HCT116 (cell line): Measurements from ENCODE around the gene GRIK5. TPM values are rescaled to one million over a fixed set of nuclear protein-coding genes. Genes with fewer than 3 reads are reported as not detected.

Source experiments
- ATAC-seq: fragments of 200-7000 bp; cut with Tn5 transposase; 2 replicates; pipeline ENCODE4 v1.9.1; 2020; ENCODE audit warnings: mild to moderate bottlenecking, moderate library complexity
- BruUV-seq: library from RNA; stranded (reverse); fragments of 400-500 nt; replicated peaks from 2 replicates; lab custom pipeline; 2021; lab: Mats Ljungman, UMichigan
- CTCF ChIA-PET: fragments of 300-600 bp; sonication (Branson Sonifier 250); formaldehyde crosslinking; loops from one replicate; lab custom pipeline; 2021; ENCODE audit warnings: antibody characterized with exemption; lab: Charles Lee
- POLR2A ChIA-PET: fragments of 300-600, 350-600 bp; sonication (Branson Sonifier 250); formaldehyde crosslinking; loops from one replicate; lab custom pipeline; 2021; ENCODE audit warnings: antibody characterized with exemption; lab: Charles Lee
- RAD21 ChIA-PET, 2 experiments: fragments of 300-600 bp; sonication (Branson Sonifier 250); formaldehyde crosslinking; loops; one replicate each; lab custom pipeline; 2023; ENCODE audit warnings: low total read pairs in 2 of 2; ENCODE audit not compliant: uncharacterized antibody in 2 of 2, unreplicated experiment in 2 of 2, low non-redundant PET in 1 of 2; lab: Charles Lee
- DNase-seq: peaks from one replicate; pipeline ENCODE4 v3.0.0-alpha.2; 2010; ENCODE audit warnings: low read depth, low spot score
- H2AFZ ChIP-seq: fragments of 200-600 bp; shearing (Covaris generic), sonication (generic); 2 replicates; pipeline ENCODE4 v1.6.1; 2017; ENCODE audit warnings: low read depth, mixed run types, mixed read lengths, antibody characterized with exemption, low read length; ENCODE audit not compliant: poor library complexity, severe bottlenecking
- H3K27ac ChIP-seq: 2 replicates; pipeline ENCODE4 v1.5.1; 2012; ENCODE audit warnings: low read depth, low read length
- H3K27me3 ChIP-seq: fragments of 200-600 bp; sonication (generic); 2 replicates; pipeline ENCODE4 v1.6.1; 2016; ENCODE audit warnings: mixed run types, low read length, mixed read lengths; ENCODE audit not compliant: insufficient read depth
- H3K36me3 ChIP-seq, 2 experiments: fragments of 200-500 bp in 1 of 2; fragments of 200-600 bp in 1 of 2; sonication (Bioruptor generic) in 1 of 2; sonication (generic) in 1 of 2; 2 replicates each; pipeline versions ENCODE4 v1.5.1 to v1.6.1; 2014 to 2016; ENCODE audit warnings: low read length in 2 of 2, inconsistent platforms in 1 of 2, mixed read lengths in 1 of 2, mixed run types in 1 of 2; ENCODE audit not compliant: insufficient read depth in 2 of 2, control insufficient read depth in 1 of 2
- H3K4me1 ChIP-seq, 2 experiments: fragments of 200-600 bp in 1 of 2; sonication (generic) in 1 of 2; 2 replicates each; pipeline versions ENCODE4 v1.5.1 to v1.6.1; 2012 to 2017; ENCODE audit warnings: low read length in 2 of 2, inconsistent platforms in 1 of 2, mild to moderate bottlenecking in 1 of 2, mixed read lengths in 1 of 2, mixed run types in 1 of 2, moderate library complexity in 1 of 2; ENCODE audit not compliant: insufficient read depth in 2 of 2, control insufficient read depth in 1 of 2
- H3K4me2 ChIP-seq: fragments of 200-600 bp; sonication (generic); 2 replicates; pipeline ENCODE4 v1.6.1; 2017; ENCODE audit warnings: mixed run types, low read length, mixed read lengths
- H3K4me3 ChIP-seq, 2 experiments: fragments of 200-600 bp in 1 of 2; sonication (generic) in 1 of 2; replicated peaks in 1 of 2; 2 replicates each; pipeline ENCODE4 v1.5.1; 2011 to 2016; ENCODE audit warnings: low read length in 2 of 2, control low read depth in 1 of 2, low read depth in 1 of 2, mild to moderate bottlenecking in 1 of 2, mixed read lengths in 1 of 2, mixed run types in 1 of 2
- H3K79me2 ChIP-seq: fragments of 200-600 bp; sonication (generic); 2 replicates; pipeline ENCODE4 v1.6.1; 2017; ENCODE audit warnings: mild to moderate bottlenecking, mixed run types, low read length, moderate library complexity, mixed read lengths; ENCODE audit not compliant: insufficient read depth
- H3K9ac ChIP-seq: fragments of 200-600 bp; sonication (generic); 2 replicates; pipeline ENCODE4 v1.6.1; 2016; ENCODE audit warnings: low read length, mixed read lengths
- H3K9me2 ChIP-seq: fragments of 200-600 bp; sonication (generic), shearing (Covaris generic); 2 replicates; pipeline ENCODE4 v1.6.1; 2017; ENCODE audit warnings: mixed run types, mild to moderate bottlenecking, moderate library complexity; ENCODE audit not compliant: insufficient read depth
- H3K9me3 ChIP-seq, 2 experiments: fragments of 200-500 bp in 1 of 2; fragments of 200-600 bp in 1 of 2; sonication (Bioruptor generic) in 1 of 2; sonication (generic) in 1 of 2; 2 replicates each; pipeline ENCODE4 v1.6.1; 2014 to 2017; ENCODE audit warnings: low read length in 2 of 2, mixed read lengths in 2 of 2, inconsistent platforms in 1 of 2, low read depth in 1 of 2, mild to moderate bottlenecking in 1 of 2, mixed run types in 1 of 2, moderate library complexity in 1 of 2; ENCODE audit not compliant: control insufficient read depth in 1 of 2, insufficient read depth in 1 of 2
- H4K20me1 ChIP-seq: fragments of 200-600 bp; sonication (generic), shearing (Covaris generic); 2 replicates; pipeline ENCODE4 v1.6.1; 2017; ENCODE audit warnings: mixed run types, mild to moderate bottlenecking, moderate library complexity; ENCODE audit not compliant: insufficient read depth
- EZH2phosphoT487 ChIP-seq: fragments of 200-600 bp; IDR thresholded peaks from 2 replicates; pipeline ENCODE4 v1.6.1; 2018; ENCODE audit warnings: antibody characterized with exemption, borderline replicate concordance
- RAD21 ChIP-seq: IDR thresholded peaks from 2 replicates; pipeline ENCODE4 v1.6.1; 2012; ENCODE audit warnings: low read depth, mild to moderate bottlenecking
- intact Hi-C: fragments of 100-400 bp; cut with micrococcal nuclease; formaldehyde crosslinking; loops from 2 replicates; pipeline ENCODE4 v1.10.0; 2022
- total RNA-seq: library from RNA; stranded (reverse); gene quantifications from one replicate; pipeline ENCODE4 v1.2.1, GENCODE V29; 2021; ENCODE audit not compliant: unreplicated experiment
- TF ChIP-seq, protein P1 (sequence below), 3 experiments: fragments of 200-600 bp in 1 of 3; sonication (generic) in 1 of 3; IDR thresholded peaks in 2 of 3; conservative IDR thresholded peaks in 1 of 3; 2 replicates each; pipeline ENCODE4 v1.5.1; 2012 to 2017; ENCODE audit warnings: low read depth in 2 of 3, low read length in 2 of 3, antibody characterized with exemption in 1 of 3, borderline replicate concordance in 1 of 3, control low read depth in 1 of 3, mild to moderate bottlenecking in 1 of 3, mixed read lengths in 1 of 3, mixed run types in 1 of 3, moderate library complexity in 1 of 3; ENCODE audit not compliant: insufficient read depth in 1 of 3

The GRIK5 gene
- total RNA-seq, 1 experiment from 2014 or later, result 1.7 TPM

DNA sequence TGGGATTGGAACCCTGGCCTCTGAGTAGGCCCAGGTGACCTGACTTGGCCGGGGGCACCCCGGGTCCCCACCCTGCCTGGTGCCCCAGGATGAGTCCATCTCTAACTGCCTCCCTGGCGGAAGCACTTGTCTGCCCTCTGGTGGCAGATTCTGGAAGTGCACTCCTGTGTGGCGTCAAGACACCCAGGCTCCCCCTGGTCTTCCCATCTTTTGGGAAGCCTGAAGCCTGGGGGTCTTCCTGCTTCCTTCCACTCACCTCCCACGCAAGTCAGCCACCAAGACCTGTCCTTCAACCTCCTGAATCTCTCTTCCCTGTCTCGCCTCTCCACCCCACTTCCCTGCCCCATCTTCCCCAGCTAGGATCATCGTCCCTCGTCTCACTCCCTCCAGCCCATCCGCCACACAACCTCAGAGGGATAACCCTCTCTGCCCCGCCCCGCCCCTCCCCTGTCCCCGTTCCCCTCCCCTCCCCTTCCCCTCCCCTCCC, 118.3 kb downstream of the GRIK5 start:
- Histone ChIP-seq H3K9ac (no peak overlapping the region), H3K4me3 (no peak overlapping the region), H3K9me3 (no peaks in the 10 kb centered on the region), H4K20me1 (no peaks in the 10 kb centered on the region), H3K27ac (no peak overlapping the region), H3K4me1 (peaks cover 0 to 7% of the 10 kb centered on the region in 2 experiments; a peak in 1 of 4 replicates), H3K79me2 (no peaks in the 10 kb centered on the region), H3K36me3 (no peaks in the 10 kb centered on the region), H3K4me2 (peak overlapping the region; percentile 54), H2AFZ (no peak overlapping the region), H3K9me2 (no peaks in the 10 kb centered on the region), H3K27me3 (no peaks in the 10 kb centered on the region)
- CTCF ChIA-PET, result interaction anchor here (0.7 to 2.4 kb wide), 5 partner anchors 14 to 157 kb away, joined by 3 to 15 read pairs (median 3); no protein-coding TSS in a partner anchor
- POLR2A ChIA-PET, result no interaction called here
- BruUV-seq, result no TSS peak
- TF ChIP-seq RAD21 (peak; percentile 85), EZH2phosphoT487 (no peak)
- TF ChIP-seq, protein P1, sequence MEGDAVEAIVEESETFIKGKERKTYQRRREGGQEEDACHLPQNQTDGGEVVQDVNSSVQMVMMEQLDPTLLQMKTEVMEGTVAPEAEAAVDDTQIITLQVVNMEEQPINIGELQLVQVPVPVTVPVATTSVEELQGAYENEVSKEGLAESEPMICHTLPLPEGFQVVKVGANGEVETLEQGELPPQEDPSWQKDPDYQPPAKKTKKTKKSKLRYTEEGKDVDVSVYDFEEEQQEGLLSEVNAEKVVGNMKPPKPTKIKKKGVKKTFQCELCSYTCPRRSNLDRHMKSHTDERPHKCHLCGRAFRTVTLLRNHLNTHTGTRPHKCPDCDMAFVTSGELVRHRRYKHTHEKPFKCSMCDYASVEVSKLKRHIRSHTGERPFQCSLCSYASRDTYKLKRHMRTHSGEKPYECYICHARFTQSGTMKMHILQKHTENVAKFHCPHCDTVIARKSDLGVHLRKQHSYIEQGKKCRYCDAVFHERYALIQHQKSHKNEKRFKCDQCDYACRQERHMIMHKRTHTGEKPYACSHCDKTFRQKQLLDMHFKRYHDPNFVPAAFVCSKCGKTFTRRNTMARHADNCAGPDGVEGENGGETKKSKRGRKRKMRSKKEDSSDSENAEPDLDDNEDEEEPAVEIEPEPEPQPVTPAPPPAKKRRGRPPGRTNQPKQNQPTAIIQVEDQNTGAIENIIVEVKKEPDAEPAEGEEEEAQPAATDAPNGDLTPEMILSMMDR (IDR thresholded peaks at IDR 0.05 in 2 of 3, conservative IDR thresholded peaks at IDR 0.05 in 1 of 3; ENCODE audit: borderline replicate concordance in 1 of 3, insufficient read depth in 1 of 3, low read depth in 2 of 3, low read length in 2 of 3), result peak; percentile 81 to 99 (median 97)
- intact Hi-C loops, result loop anchor here (1.0 to 10.0 kb wide), 2 partner anchors 78 to 247 kb away; partner anchors contain the start of gene CEACAM5
- peak; percentile 59 for DNase-seq
- RAD21 ChIA-PET, result interaction anchor here in 1 of 2 experiments (1.0 to 1.2 kb wide), 2 partner anchors 65 to 79 kb away, joined by 3 read pairs; no protein-coding TSS in a partner anchor
- ATAC-seq, result peak; percentile 97

Other genes with a start within 250 kb of the GRIK5 start
- not detected for gene LYPD4, start 225.5 kb downstream of the GRIK5 start, total RNA-seq
- gene DMRTC2, start 225.2 kb downstream of the GRIK5 start, total RNA-seq, result not detected
- gene RPS19, start 210.0 kb downstream of the GRIK5 start, total RNA-seq, result 3,020 TPM
- 0.69 TPM for gene CD79A, start 192.9 kb downstream of the GRIK5 start, total RNA-seq
- gene ARHGEF1, start 187.0 kb downstream of the GRIK5 start, total RNA-seq, result 110 TPM
- gene ERFL, start 141.8 kb downstream of the GRIK5 start, total RNA-seq, result 0.79 TPM
- gene RABAC1, start 110.9 kb downstream of the GRIK5 start, total RNA-seq, result 66.3 TPM
- 34.7 TPM for gene ATP1A3, start 76.0 kb downstream of the GRIK5 start, total RNA-seq
- gene ZNF574, start 6.0 kb upstream of the GRIK5 start, total RNA-seq, result 24.6 TPM
- 0.89 TPM for gene POU2F2, start 62.2 kb upstream of the GRIK5 start, total RNA-seq
- 32.7 TPM for gene DEDD2, start 147.5 kb upstream of the GRIK5 start, total RNA-seq
- 13.1 TPM for gene ZNF526, start 150.1 kb upstream of the GRIK5 start, total RNA-seq
- 57.2 TPM for gene GSK3A, start 172.4 kb upstream of the GRIK5 start, total RNA-seq
- gene ERF, start 184.9 kb upstream of the GRIK5 start, total RNA-seq, result 96.1 TPM
- gene CIC, start 199.0 kb upstream of the GRIK5 start, total RNA-seq, result 52.0 TPM
- gene PRR19, start 231.9 kb upstream of the GRIK5 start, total RNA-seq, result 0.93 TPM
- 110 TPM for gene PAFAH1B3, start 232.4 kb upstream of the GRIK5 start, total RNA-seq
- gene TMEM145, start 243.1 kb upstream of the GRIK5 start, total RNA-seq, result 7.2 TPM